ENCODE measurements around the gene TRIP4.
"Not testable (repeated sequence)": the region's sequence is repeated elsewhere in the genome, so short reads cannot be mapped to it uniquely, and the experiment has no call there.

TRIP4 gene

GRCh38 chr15:64495968-64496367 lies 108.3 kb downstream of the TRIP4 start:
- not testable (repeated sequence) for DNase-seq

- no peak for DNase-seq
Measured at GRCh38 chr15:64500695-64501395, 113.2 kb downstream of the TRIP4 start.

GRCh38 chr15:64501396-64501715 lies 113.7 kb downstream of the TRIP4 start:
- no peak for DNase-seq

- DNase-seq, result no peak
Measured at GRCh38 chr15:64502151-64502550, 114.5 kb downstream of the TRIP4 start.

- no peak for DNase-seq
Measured at GRCh38 chr15:64502551-64502950, 114.9 kb downstream of the TRIP4 start.

GRCh38 chr15:64503197-64503596 lies 115.6 kb downstream of the TRIP4 start:
- no peak for DNase-seq

GRCh38 chr15:64503640-64504039 lies 116.0 kb downstream of the TRIP4 start:
- no peak for DNase-seq
